GM23338 (cell line): Measurements from ENCODE around the gene CYFIP2. TPM values are rescaled to one million over a fixed set of nuclear protein-coding genes. Genes with fewer than 3 reads are reported as not detected.

Experiments used
- ATAC-seq: fragments of 200-7000 bp; cut with Tn5 transposase; 3 replicates; pipeline ENCODE4 v1.9.1; 2020
- DNase-seq: peaks from one replicate; pipeline ENCODE4 v3.0.0-alpha.2; 2015; ENCODE audit warnings: low spot score
- H2AFZ ChIP-seq: fragments of 200-600 bp; sonication (generic); 2 replicates; pipeline ENCODE4 v1.8.0; 2016; ENCODE audit warnings: antibody characterized with exemption, mild to moderate bottlenecking, moderate library complexity
- H3F3A ChIP-seq: fragments of 200-600 bp; sonication (generic); replicated peaks from 2 replicates; pipeline ENCODE4 v1.8.0; 2017; ENCODE audit warnings: antibody characterized with exemption, mixed run types, low read depth
- H3K27ac ChIP-seq: fragments of 200-600 bp; sonication (generic); 2 replicates; pipeline ENCODE4 v1.6.1; 2016; ENCODE audit warnings: low read depth
- H3K27me3 ChIP-seq: fragments of 200-600 bp; sonication (generic); 2 replicates; pipeline ENCODE4 v1.8.0; 2016; ENCODE audit warnings: mild to moderate bottlenecking, mixed run types, moderate library complexity; ENCODE audit not compliant: insufficient read depth
- H3K36me3 ChIP-seq: fragments of 200-600 bp; sonication (generic); 2 replicates; pipeline ENCODE4 v1.8.0; 2016; ENCODE audit warnings: mild to moderate bottlenecking; ENCODE audit not compliant: insufficient read depth
- H3K4me1 ChIP-seq: fragments of 200-600 bp; sonication (generic); 2 replicates; pipeline ENCODE4 v1.8.0; 2016; ENCODE audit warnings: mild to moderate bottlenecking, moderate library complexity; ENCODE audit not compliant: insufficient read depth
- H3K4me2 ChIP-seq: fragments of 200-600 bp; sonication (generic); 2 replicates; pipeline ENCODE4 v1.7.1; 2017; ENCODE audit warnings: mixed run types
- H3K4me3 ChIP-seq: fragments of 200-600 bp; sonication (generic); 2 replicates; pipeline ENCODE4 v1.6.1; 2016; ENCODE audit warnings: mixed run types
- H3K79me2 ChIP-seq: fragments of 200-600 bp; sonication (generic); replicated peaks from 2 replicates; pipeline ENCODE4 v1.8.0; 2017; ENCODE audit warnings: mild to moderate bottlenecking; ENCODE audit not compliant: insufficient read depth
- H3K9me2 ChIP-seq: fragments of 200-600 bp; sonication (generic); 2 replicates; pipeline ENCODE4 v1.8.0; 2017; ENCODE audit not compliant: insufficient read depth
- H4K20me1 ChIP-seq: fragments of 200-600 bp; sonication (generic); replicated peaks from 2 replicates; pipeline ENCODE4 v1.8.0; 2017; ENCODE audit warnings: mild to moderate bottlenecking; ENCODE audit not compliant: insufficient read depth
- H3K27ac Mint-ChIP-seq: 2 replicates; pipeline ENCODE4 v1.8.0; 2020; ENCODE audit warnings: inconsistent platforms, mild to moderate bottlenecking, moderate library complexity, mixed read lengths
- H3K27me3 Mint-ChIP-seq: 3 replicates; pipeline ENCODE4 v1.8.0; 2022; ENCODE audit warnings: low read depth, mild to moderate bottlenecking, moderate library complexity, mixed read lengths, inconsistent platforms; ENCODE audit not compliant: insufficient read depth, poor library complexity
- H3K36me3 Mint-ChIP-seq: 3 replicates; pipeline ENCODE4 v1.8.0; 2021; ENCODE audit warnings: low read depth, mild to moderate bottlenecking, inconsistent platforms, moderate library complexity, mixed read lengths
- H3K4me1 Mint-ChIP-seq: 3 replicates; pipeline ENCODE4 v1.8.0; 2020; ENCODE audit warnings: mild to moderate bottlenecking, inconsistent platforms, mixed read lengths
- H3K4me3 Mint-ChIP-seq: 3 replicates; pipeline ENCODE4 v1.8.0; 2021; ENCODE audit warnings: moderate library complexity, mild to moderate bottlenecking, inconsistent platforms, mixed read lengths
- H3K9me3 Mint-ChIP-seq: 3 replicates; pipeline ENCODE4 v1.8.0; 2020; ENCODE audit warnings: moderate library complexity, mild to moderate bottlenecking, inconsistent platforms, mixed read lengths
- EZH2 ChIP-seq: fragments of 200-600 bp; sonication (generic); IDR thresholded peaks from one replicate; pipeline ENCODE4 v1.8.0; 2017; ENCODE audit warnings: antibody characterized with exemption, mild to moderate bottlenecking, low read depth; ENCODE audit not compliant: unreplicated experiment
- EZH2phosphoT487 ChIP-seq: fragments of 200-600 bp; sonication (generic); IDR thresholded peaks from one replicate; pipeline ENCODE4 v1.8.1; 2018; ENCODE audit warnings: antibody characterized with exemption; ENCODE audit not compliant: unreplicated experiment
- JUNB ChIP-seq: IDR thresholded peaks from one replicate; pipeline ENCODE4 v1.6.1; 2016; ENCODE audit warnings: antibody characterized with exemption; ENCODE audit not compliant: unreplicated experiment
- NANOG ChIP-seq: IDR thresholded peaks from 2 replicates; pipeline ENCODE4 v1.6.1; 2016; ENCODE audit warnings: antibody characterized with exemption, borderline replicate concordance
- POLR2AphosphoS5 ChIP-seq: IDR thresholded peaks from 2 replicates; pipeline ENCODE4 v1.6.1; 2016; ENCODE audit warnings: antibody characterized with exemption, low read depth
- REST ChIP-seq: IDR thresholded peaks from one replicate; pipeline ENCODE4 v1.6.1; 2018; ENCODE audit warnings: antibody characterized with exemption; ENCODE audit not compliant: unreplicated experiment
- STAT1 ChIP-seq: IDR thresholded peaks from one replicate; pipeline ENCODE4 v1.6.1; 2016; ENCODE audit warnings: antibody characterized with exemption; ENCODE audit not compliant: unreplicated experiment
- ZNF114 ChIP-seq: fragments of 250-450 bp; sonication (Bioruptor Pico); IDR thresholded peaks from 2 replicates; pipeline ENCODE4 v1.5.0; 2020; ENCODE audit warnings: mild to moderate bottlenecking, moderate library complexity
- ZNF331 ChIP-seq: fragments of 250-450 bp; sonication (Bioruptor Pico); IDR thresholded peaks from 2 replicates; pipeline ENCODE4 v1.5.0; 2020; ENCODE audit warnings: low read depth, mild to moderate bottlenecking, moderate library complexity
- ZNF462 ChIP-seq: fragments of 250-450 bp; sonication (Bioruptor Pico); IDR thresholded peaks from 2 replicates; pipeline ENCODE4 v1.5.0; 2020; ENCODE audit warnings: mild to moderate bottlenecking, moderate library complexity
- polyA plus RNA-seq: library from polyadenylated mRNA; unstranded; fragments of >200 nt; fragmentation: Nextera tagmentation; extraction: Ambion mirVana; gene quantifications from 2 replicates; pipeline ENCODE4 v1.2.1, GENCODE V29; 2016
- total RNA-seq: library from RNA; depleted of rRNA; stranded (reverse); fragments of >200 nt; shearing (Covaris generic); gene quantifications from 2 replicates; pipeline ENCODE4 v1.2.3, GENCODE V29; 2014
- TF ChIP-seq, protein P1 (sequence below): IDR thresholded peaks from 2 replicates; pipeline ENCODE4 v1.6.1; 2016; ENCODE audit warnings: antibody characterized with exemption
- TF ChIP-seq, protein P2 (sequence below), 2 experiments: fragments of 200-600 bp in 1 of 2; sonication (generic) in 1 of 2; conservative IDR thresholded peaks; 2 replicates each; pipeline versions ENCODE4 v1.5.1 to v1.6.1; 2016 to 2017; ENCODE audit warnings: antibody characterized with exemption in 2 of 2, low read depth in 2 of 2, mild to moderate bottlenecking in 2 of 2, moderate library complexity in 1 of 2

Gene CYFIP2
- total and polyA plus RNA-seq, 2 experiments from 2014 or later, result 54.1 to 98.4 TPM

DNA sequence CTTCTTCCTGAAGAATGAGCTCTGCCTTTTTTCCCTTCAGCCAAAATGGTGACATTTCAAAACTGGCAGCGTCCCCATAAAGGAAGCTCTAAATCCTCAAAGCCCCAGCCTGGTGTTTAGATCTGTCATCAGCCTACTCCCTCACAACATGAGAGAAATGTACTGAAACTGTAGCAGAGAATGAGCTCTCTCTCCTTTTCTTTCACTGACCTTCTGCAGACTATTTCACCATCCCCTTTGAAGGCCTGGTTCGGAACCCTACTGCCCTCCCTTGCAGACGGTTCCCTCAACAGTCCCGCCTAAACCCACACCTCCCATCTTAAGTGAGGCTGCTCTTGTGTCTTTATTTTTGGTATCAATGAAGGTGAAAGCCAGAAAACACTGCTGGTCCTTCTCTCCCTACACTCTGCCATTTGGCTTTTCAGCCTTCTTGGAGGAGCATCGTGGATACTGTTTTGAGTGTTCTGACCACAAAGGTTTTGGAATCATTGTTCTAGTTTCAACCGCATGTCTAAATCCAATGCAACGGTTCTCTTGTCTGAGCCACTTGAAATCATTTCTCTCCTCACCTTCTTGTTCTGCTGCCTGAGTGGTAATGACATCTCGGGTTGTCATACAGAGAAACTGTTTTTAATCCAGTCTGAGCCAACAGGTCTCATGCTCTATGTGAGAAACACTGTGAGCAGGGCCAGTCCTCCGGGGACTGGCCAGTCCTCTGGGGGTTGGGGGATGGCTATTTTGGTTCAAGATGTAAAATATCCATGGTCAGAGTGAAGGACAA lies 46.2 kb upstream of the CYFIP2 start:
- H3K9me2 ChIP-seq, result no peaks in the 10 kb centered on the region
- Mint-ChIP-seq H3K27me3 (no peaks in the 10 kb centered on the region), H3K4me1 (peaks cover 5% of the 10 kb centered on the region; the same call in 2 of the 3 replicates), H3K9me3 (no peaks in the 10 kb centered on the region), H3K27ac (no peak overlapping the region), H3K4me3 (no peak overlapping the region), H3K36me3 (no peaks in the 10 kb centered on the region)
- TF ChIP-seq NANOG (no peak), EZH2phosphoT487 (no peak), ZNF114 (CRISPR knock-in tag) (no peak), ZNF331 (CRISPR knock-in tag) (no peak), JUNB (no peak), EZH2 (no peak), POLR2AphosphoS5 (no peak), ZNF462 (CRISPR knock-in tag) (no peak), STAT1 (no peak), REST (no peak)
- TF ChIP-seq, protein P1, sequence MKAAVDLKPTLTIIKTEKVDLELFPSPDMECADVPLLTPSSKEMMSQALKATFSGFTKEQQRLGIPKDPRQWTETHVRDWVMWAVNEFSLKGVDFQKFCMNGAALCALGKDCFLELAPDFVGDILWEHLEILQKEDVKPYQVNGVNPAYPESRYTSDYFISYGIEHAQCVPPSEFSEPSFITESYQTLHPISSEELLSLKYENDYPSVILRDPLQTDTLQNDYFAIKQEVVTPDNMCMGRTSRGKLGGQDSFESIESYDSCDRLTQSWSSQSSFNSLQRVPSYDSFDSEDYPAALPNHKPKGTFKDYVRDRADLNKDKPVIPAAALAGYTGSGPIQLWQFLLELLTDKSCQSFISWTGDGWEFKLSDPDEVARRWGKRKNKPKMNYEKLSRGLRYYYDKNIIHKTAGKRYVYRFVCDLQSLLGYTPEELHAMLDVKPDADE, result no peak
- TF ChIP-seq, protein P2, sequence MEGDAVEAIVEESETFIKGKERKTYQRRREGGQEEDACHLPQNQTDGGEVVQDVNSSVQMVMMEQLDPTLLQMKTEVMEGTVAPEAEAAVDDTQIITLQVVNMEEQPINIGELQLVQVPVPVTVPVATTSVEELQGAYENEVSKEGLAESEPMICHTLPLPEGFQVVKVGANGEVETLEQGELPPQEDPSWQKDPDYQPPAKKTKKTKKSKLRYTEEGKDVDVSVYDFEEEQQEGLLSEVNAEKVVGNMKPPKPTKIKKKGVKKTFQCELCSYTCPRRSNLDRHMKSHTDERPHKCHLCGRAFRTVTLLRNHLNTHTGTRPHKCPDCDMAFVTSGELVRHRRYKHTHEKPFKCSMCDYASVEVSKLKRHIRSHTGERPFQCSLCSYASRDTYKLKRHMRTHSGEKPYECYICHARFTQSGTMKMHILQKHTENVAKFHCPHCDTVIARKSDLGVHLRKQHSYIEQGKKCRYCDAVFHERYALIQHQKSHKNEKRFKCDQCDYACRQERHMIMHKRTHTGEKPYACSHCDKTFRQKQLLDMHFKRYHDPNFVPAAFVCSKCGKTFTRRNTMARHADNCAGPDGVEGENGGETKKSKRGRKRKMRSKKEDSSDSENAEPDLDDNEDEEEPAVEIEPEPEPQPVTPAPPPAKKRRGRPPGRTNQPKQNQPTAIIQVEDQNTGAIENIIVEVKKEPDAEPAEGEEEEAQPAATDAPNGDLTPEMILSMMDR (conservative IDR thresholded peaks at IDR 0.05; ENCODE audit: low read depth in 2 of 2), result no peak
- 0 out of 2 replicates have a peak overlapping the region, but pooled peaks have one; percentile 52 for H2AFZ ChIP-seq
- DNase-seq (no peak), ATAC-seq (no peak)
- no peak overlapping the region for H3K27ac ChIP-seq
- H3K36me3 ChIP-seq, result no peaks in the 10 kb centered on the region
- no peaks in the 10 kb centered on the region for H4K20me1 ChIP-seq
- no peak overlapping the region for H3K4me3 ChIP-seq
- no peaks in the 10 kb centered on the region for H3K79me2 ChIP-seq
- H3K27me3 ChIP-seq, result no peaks in the 10 kb centered on the region
- no peaks in the 10 kb centered on the region for H3K4me1 ChIP-seq
- H3K4me2 ChIP-seq, result no peak overlapping the region
- no peaks in the 10 kb centered on the region for H3F3A ChIP-seq
